Measurements from ENCODE around the gene CROCC2.

The CROCC2 gene

DNA sequence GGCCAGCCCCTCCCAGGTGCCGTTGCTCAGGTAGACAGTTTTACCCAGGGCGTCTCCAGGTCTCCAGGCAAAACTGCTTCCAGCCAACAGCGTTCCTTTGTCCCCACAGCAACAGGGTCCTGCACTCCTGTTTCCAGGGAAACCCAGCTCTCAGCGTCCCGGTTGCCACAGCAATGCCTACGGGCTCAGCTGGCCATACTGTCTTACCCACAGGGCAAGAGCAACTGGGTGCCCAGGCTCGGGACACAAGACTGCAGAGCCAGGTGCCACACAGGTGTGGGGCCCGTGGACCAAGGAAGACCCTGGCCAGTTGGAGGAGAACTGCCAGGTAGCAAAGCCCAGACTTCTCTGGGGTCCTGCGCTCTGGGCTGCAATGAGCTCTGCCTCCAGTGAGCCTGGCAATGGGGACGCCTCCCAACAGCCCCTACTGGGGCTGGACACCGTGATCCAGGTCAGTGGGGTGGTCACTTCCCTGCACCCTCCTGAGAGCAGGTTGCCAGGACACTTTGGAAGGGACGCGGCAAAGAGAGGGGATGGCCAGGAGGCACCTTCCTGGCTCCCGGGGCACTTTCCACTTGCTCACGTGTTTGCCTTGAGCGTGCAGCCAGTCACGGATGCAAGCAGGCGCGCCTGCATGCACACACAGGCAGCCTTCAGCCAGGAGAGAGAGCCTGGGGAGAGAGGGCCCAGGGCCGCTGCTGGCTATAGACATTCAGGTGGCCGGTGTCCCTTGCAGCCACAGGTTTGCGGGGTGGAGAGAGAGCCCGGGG lies at the start of gene CROCC2:
CROCC2 (plus strand) TSS at position 196 of the 770 bp plus-strand sequence; CDS start at position 374, 178 bp downstream.
- DNase-seq (ENCODE audit: low spot score) = no peak

DNA sequence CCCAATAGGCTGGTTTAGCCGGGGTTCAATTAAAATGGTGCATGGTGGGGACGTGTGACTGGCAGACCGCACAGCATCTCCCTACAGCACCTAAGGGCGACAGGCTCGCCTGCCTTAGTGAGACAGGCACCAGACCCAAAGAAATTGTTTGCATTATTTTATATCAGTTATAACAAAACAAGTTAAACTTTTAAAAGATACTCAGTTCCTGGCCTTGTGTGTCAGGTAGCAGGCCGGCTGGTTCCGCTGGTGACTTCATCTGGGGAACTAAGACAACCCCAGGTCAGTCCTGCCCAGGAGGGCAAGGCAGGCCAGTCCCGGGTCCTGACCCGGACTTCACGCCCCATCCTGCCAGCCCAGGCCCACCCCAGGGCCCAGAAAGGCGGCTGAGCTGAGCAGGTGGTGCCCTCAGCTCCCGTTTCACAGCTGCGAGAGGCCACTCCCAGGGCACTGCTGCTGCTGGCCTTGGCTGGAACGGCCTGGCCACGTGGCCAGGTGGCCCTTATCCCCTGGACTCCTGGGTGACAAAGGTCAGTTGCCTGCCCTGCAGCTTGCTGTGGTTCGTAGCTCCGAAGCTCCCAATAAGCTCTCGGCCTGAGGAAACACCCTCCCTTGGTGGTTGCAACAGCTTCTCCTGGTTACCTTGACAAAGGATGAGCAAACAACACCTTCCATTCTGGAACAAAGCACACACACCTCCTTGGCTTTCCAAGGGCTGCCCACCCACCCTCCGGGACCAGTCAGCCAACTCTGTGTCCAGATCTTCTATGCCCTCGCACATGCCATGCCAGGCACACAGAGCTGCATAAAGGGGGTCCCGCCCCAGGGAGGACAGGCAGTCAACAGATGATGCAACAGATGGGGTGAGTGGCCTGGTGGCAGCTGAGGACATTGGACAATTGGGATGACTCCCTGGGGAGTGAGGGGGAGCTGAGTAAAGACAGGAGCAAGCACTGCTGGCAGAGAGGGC lies 48.8 kb upstream of the CROCC2 start:
- peak; percentile 83 for DNase-seq (ENCODE audit: low spot score)

DNA sequence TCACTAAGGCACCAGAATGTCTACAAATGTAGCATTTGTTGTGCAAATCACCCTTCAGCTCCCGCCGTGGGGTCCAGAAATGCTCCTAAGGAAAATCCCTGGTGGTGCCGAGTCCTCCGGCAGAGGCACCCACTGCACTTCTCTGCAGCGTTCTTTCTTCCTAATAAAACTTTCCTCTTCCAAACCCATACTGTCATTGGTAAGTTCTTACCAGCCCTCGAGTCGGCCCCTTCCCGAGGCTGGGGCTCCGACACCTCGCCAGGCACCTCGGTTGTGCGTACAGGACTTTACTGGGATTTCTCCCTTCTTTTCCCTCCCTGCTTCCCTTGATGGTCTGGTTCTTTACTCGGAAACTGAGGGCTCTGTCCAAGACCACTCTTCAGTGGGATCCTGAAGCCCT lies 47.8 kb upstream of the CROCC2 start:
- DNase-seq (ENCODE audit: low spot score) = no peak

DNA sequence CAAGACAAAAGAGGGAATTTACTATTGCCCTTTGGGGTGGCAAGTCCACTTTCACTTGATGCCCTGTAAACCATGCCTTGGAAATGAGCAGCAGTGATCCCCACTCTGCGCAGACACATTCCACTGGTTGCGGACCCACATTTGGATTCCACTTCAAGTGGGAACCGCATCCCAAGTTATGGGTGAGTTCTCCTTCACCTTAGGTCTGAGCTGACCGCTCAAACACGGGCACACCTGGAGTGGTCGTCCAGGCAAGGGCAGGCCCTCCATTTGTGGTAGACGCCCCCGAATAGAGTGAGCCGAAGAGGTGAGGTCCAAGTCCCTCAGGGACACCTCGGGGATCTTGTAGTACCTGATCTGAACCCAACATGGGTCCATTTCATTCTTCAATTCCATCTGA lies 47.3 kb upstream of the CROCC2 start:
- no peak for DNase-seq (ENCODE audit: low spot score)

DNA sequence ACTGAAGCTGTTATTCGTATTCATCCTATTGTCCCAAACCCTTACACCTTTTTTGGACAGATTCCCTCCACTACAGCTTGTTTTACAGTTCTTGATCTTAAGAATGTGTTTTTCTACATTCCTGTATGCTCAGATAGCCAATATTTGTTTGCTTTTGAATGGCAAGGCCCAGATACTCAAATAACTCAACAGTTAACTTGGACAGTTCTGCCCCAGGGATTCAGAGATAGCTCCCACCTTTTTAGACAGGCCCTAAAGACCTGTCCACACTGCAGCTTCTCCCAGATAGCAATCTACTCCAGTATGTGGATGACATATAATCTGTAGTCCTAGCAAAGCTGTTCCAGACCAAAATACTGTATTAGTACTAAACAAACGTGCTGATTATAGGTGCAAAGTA lies 44.6 kb upstream of the CROCC2 start:
- no peak for DNase-seq (ENCODE audit: low spot score)

DNA sequence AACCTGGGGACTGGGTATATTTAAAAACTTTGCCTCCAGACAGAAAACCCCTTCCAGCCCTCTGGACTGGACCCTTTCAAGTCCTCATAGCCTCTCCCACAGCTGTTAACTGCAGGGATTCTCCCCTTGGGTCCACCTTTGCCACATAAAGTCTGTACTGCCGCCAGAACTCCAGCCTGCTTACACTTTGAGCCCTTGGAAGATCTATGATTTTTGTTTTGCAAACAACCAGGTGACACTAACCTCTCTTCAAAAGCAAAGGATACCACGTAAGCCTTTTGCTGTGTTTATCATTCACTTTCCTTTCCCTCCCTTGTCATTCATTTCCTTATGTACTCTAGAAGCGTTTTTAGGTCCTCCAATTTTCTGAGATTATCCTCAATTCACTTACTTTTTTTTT lies 41.7 kb upstream of the CROCC2 start:
- DNase-seq (ENCODE audit: low spot score) = no peak

DNA sequence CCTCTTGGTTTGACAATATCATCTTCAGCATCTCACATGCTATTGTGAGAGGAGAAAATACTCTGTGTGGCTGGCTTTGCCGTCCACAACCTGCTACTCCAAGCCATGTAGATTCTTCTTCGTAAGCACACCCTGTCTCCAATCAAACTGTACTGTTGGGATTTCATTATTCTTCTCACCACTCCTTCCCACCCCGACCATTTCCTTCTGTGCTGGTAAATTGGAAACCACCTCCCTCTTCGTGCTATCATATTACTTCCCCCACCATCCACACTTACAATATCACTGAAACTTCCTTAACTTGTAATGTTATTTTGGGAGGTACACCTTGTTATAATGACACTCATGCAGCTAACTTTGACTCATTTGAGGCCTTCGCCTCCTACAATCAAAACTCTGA lies 40.7 kb upstream of the CROCC2 start:
- no peak for DNase-seq (ENCODE audit: low spot score)

DNA sequence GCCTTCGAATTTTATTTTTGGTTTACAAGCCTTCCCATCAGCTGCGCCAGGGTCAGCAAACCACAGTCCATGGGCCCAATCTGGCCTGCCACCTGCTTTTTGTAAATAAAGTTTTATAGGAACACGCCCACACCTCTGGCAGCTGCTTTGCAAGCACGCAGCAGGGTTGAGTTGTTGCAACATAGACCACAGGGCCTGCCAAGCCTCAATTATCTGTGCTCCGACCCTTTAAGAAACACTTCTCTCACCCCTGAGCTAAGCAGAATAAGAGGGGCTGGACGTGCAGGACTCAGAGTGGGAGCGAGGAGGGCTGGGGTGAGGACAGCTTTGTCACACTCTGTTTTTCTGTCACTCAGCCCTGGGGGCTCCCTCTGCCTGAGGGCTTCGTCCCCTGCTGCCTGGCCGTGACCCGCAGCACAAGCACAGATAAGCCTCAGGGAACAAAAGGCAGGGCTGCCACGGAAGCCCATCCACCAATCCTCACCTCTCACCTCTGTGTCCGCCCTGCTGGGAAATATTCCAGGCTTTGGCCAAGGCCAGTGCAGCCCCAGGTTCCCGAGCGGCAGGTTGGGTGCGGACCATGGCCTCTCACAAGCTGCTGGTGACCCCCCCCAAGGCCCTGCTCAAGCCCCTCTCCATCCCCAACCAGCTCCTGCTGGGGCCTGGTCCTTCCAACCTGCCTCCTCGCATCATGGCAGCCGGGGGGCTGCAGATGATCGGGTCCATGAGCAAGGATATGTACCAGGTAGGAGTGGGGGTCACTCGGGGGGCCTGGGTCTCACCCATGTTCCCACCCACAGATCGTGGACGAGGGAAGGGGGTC lies 37.6 kb upstream of the CROCC2 start, which contains the start of gene AGXT:
AGXT (plus strand) TSS at position 539 of the 823 bp plus-strand sequence; CDS start at position 581, 42 bp downstream.
- DNase-seq (ENCODE audit: low spot score) = peak; percentile 52

DNA sequence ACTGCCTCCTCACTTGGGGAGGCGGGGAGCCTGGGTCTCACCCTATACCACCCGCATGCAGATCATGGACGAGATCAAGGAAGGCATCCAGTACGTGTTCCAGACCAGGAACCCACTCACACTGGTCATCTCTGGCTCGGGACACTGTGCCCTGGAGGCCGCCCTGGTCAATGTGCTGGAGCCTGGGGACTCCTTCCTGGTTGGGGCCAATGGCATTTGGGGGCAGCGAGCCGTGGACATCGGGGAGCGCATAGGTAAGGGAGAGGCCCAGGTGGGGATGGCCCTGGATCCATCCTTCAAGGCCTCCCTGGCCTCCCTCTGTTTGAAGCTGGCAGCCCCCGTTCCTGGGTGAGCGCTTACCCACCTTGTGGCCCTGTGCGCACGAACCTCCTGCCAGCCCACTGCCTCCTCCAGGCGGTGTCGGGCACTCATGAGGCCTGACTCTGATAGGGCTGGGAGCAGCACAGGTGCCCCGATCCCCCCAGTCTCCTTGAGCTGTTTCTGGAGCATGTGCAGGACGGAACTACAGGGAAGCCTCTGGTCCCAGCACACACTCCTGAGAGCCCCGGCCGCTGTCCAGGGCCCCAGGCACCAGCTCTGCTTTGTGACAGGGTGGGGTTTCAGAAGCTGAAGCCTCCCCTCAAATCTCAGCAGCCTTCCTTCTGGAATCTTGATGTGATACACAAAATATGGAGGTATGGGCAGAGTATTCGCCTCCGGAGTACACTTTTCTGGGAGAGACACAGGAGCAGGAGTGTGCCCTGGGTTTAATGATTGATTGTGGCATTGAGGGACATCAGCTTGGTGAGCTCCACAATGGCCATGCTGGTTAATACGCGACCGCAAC lies 36.8 kb upstream of the CROCC2 start:
- no peak for DNase-seq (ENCODE audit: low spot score)

DNA sequence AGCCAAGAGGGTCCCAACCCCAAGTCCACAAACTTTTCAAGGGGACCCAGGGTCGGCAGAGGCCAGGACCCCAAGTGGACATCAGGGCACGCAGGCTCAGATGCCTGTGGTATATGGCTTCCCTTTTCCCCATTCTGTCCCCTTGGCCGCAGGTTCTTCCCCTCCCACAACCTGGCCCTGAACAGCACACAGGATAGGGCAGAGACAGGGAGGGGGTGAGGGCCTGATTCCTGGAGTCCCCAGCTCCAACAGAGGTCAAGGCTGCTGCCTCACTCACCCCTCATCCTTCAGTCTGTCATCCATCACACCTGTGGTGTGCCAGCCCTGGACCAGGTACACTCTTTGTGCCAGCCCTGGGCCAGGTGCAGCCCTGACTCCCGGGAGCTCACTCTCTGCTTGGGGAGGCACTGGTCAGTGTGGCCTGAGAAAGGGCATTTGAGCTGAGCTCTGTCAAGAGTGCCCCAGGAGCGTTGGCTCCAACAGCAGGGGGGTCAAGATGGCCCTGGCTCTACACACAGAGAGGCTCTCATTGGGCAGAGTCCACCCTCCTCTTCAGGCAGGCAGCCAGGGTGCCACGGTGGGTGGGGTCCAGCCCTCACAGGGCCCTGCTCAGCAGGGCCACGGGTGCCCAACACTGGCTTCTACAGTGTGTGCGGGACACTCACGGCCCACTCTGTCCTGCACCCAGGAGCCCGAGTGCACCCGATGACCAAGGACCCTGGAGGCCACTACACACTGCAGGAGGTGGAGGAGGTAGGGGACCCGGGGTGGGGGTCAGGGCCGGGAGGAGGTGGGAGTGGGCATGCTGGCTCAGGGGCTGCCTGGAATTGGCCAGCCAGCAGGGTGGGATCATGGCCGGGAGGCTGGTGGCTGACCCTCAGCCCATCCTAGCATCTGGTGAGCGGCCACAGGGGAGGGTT lies 35.9 kb upstream of the CROCC2 start:
- no peak for DNase-seq (ENCODE audit: low spot score)

DNA sequence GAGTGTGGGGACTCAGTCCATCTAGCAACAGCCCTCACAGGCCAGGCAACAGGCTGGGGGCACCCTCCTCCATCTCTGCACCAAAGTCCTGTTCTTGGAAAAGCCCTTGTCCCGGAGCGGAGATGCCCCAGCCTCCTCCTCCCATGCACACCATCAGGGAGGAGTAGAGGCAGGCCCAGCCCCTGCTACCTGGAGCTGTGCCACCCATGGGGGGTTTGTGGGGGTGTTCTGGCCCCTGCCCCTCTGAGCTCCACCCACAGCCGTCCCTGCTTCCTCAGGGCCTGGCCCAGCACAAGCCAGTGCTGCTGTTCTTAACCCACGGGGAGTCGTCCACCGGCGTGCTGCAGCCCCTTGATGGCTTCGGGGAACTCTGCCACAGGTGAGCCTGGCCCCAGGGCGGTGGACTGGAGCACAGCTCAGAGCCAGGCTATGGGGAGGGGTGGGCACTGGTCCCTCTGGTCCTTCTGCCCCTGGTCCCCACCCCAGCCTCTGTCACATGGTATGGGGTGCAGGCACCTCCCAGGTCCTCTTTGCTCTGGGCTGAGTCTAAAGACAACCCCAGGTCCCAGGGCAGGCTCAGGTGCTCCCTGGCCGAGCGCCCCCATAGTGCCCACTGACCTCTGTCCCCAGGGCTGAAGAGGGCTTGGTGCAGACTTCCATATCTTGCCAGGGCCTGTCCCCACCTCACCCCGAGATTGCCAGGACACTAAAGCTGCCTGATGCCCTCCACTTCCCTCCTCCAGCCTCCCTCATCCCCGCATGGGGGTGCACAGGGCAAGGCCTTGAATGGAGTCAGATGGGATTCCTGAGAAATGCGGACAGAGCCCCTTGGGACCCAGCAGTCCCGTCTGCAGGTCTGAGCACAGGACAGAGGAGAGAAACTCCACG lies 34.8 kb upstream of the CROCC2 start:
- no peak for DNase-seq (ENCODE audit: low spot score)

DNA sequence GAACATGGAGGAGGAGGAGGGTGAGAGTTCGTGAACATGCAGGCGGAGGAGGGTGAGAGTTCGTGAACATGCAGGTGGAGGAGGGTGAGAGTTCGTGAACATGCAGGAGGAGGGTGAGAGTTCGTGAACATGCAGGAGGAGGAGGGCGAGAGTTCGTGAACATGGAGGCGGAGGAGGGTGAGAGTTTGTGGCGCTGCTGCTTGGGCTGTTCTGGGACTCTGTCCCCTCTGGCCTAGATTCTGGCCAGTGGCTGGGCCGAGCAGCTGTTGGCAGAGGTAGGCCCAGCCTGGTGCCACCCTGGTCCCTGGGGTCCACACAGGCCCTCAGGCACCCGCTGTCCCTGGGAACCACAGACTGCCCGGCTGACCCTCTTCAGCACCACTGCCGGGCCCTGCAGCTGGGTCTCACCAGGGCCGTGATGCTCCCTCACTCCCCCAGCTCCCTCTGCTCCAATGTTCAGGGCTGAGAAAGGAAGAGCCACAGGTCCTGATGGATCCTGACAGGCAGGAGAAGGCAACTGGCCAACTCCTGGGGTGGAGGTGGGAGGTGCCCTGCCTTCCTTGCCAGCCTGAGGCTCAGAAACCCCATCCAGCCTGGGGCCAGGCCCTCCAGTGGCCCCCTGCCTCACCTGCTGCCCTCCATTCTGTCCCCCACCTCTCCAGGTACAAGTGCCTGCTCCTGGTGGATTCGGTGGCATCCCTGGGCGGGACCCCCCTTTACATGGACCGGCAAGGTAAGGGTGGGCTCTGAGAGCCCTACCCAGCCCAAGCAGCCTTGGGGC lies 33.6 kb upstream of the CROCC2 start:
- no peak for DNase-seq (ENCODE audit: low spot score)

DNA sequence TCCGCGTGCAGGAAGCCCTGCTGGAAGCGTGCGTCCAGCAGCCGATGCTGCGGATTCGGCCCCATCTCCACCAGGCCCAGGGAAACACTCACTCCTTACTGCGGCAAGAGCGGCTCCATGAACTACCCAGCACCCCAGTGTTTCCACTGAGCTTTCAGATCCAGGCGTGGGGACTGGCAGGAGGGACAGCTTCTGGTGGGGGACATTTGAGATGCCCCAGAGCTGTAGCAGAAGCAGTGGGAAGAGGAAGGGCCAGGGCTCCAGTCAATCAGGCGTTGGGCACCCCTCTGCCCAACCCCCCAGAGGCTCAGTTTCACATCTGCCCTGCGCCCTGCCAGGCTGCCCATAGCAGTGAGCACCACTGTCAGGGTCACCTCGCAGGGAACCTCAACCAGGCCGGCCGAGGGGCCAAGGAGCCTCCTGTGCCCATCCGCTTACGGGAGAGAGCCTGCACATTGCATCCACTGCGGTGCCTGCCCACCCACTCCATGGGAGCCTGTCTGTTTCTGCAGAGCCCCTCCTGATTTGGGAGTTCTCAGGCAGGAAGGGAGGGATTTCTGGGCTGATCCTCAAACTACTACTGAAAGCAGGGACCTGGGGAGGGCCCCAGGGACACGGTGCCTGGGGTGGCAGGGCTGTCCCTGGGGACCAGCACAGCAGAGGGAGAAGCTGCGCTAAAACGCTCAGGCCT lies 32.9 kb upstream of the CROCC2 start:
- DNase-seq (ENCODE audit: low spot score) = no peak

DNA sequence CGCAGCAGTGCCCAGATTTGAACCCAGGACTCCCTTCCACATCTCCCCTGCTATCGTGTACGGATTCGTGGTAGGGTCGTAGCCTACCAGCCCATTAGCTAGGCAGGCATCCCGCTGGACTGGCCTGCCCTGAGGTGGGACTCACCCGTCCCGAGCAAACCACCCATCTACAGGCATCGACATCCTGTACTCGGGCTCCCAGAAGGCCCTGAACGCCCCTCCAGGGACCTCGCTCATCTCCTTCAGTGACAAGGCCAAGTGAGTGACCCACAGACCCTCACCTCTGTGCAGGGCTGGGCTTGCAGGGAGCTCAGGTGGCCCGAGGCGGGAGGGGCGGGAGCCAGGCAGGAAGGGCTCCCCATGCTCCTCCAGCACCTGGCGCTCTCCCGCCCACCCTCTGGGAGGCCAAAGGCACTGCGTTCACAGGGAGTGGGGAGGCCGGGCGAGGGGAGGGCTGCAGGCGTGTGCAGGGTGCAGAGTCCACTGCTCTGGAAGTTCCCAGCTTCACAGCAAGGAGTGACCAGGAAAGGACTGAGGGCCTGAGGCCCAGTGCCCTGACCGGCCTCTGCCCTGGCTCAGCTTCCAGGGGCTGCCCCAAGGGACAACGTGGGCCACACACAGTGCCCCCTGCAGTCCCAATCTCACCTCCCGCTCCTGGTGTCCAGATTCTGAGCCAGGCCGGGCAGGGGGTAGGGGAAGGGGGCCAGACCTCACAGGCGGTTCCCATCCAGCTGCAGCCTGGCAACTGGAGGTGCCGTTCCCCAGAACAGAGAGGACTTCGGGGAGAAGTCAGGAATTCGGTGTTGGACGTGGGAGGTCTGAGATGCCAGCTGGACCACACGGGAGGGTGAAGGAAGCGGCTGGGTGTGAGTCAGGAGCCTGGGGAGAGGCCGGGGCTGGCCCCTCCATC lies 32.1 kb upstream of the CROCC2 start:
- DNase-seq (ENCODE audit: low spot score) = peak; percentile 90

DNA sequence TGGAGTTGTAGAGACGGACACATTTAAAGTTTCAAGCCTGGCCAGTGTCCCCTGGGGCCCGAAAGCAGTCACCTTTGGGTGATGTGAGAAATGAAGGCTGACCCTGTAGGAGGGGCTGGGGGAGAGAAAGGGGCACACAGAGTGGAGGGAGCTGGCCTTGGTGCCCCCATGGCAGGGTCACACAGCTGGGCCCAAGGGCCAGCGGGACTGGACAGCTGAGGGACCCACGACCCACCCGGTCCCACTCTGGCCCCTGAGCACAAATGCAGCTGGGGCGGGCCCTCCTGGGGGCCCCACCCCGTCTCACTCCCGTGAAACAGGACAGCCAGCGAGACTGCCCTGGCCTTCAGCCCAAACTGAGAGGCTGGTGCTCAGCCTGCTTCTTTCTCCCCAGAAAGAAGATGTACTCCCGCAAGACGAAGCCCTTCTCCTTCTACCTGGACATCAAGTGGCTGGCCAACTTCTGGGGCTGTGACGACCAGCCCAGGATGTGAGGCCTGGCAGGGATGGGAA lies 31.4 kb upstream of the CROCC2 start:
- DNase-seq (ENCODE audit: low spot score) = no peak
